ENCODE data around the gene CTNNBL1. TPM values are rescaled to one million over a fixed set of nuclear protein-coding genes. Genes with fewer than 3 reads are reported as not detected.

CTNNBL1 gene
- total RNA-seq, 1 experiment from 2014 or later: 55.4 TPM

DNA sequence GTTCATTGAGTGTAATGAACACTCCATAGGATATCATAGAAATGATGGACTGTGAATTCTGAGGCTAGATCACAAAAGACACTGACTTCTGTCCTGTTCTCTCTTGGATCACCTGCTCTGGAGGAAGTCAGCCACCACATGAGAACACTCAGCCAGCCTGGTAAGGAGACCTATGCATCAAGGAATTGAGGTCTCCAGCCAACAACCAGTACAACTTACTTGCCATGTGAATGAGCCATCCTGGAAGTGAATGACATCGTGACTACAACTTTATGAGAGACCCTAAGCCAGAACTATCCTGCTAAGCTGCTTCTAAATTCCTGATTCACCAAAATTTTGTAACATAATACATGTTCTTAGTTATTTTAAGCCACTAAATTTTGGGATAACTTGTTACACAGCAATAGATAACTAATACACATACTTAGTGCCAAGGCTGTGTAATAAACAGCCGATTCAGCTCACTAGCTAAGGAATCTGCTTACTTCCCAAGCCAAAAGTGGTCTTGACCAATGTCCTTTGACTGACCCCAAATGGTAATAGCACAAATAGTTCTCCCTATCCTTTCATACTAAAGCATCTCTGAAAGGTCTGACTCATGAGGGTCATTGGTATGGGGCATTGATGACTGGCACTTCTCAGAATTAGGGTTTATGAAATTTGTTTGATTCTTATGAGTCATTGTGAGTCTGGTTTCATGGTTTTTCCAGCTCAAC, 6.9 kb upstream of the CTNNBL1 start:
- ChIA-PET CTCF (no interaction called here), POLR2A (no interaction called here), RAD21 (ENCODE audit: low non-redundant PET in 1 of 2, low total read pairs in 2 of 2, uncharacterized antibody in 2 of 2, unreplicated experiment in 2 of 2) (no interaction called here)
- BruUV-seq (replicated peaks): no TSS peak
- Histone ChIP-seq H3K9me2 (ENCODE audit: insufficient read depth) (no peaks in the 10 kb centered on the region), H3K9me3 (ENCODE audit: control insufficient read depth in 1 of 2, insufficient read depth in 1 of 2, low read depth in 1 of 2, low read length in 2 of 2) (0 out of 4 replicates have a peak, but pooled peaks cover 0 to 3% of the 10 kb centered on the region in 2 experiments), H3K36me3 (ENCODE audit: control insufficient read depth in 1 of 2, insufficient read depth in 2 of 2, low read length in 2 of 2) (no peaks in the 10 kb centered on the region), H2AFZ (ENCODE audit: low read depth, low read length, poor library complexity, severe bottlenecking) (no peak overlapping the region), H3K4me3 (replicated peaks in 1 of 2; ENCODE audit: low read depth in 1 of 2, low read length in 2 of 2) (no peak overlapping the region), H3K27me3 (ENCODE audit: insufficient read depth, low read length) (peaks cover 57% of the 10 kb centered on the region), H4K20me1 (ENCODE audit: insufficient read depth) (no peaks in the 10 kb centered on the region), H3K4me1 (ENCODE audit: control insufficient read depth in 1 of 2, insufficient read depth in 2 of 2, low read length in 2 of 2) (no peaks in the 10 kb centered on the region), H3K27ac (ENCODE audit: low read depth, low read length) (no peak overlapping the region), H3K9ac (ENCODE audit: low read length) (no peak overlapping the region), H3K79me2 (ENCODE audit: insufficient read depth, low read length) (no peaks in the 10 kb centered on the region), H3K4me2 (ENCODE audit: low read length) (no peak overlapping the region)
- intact Hi-C loops (cut with micrococcal nuclease): no loop called here
- DNase-seq (ENCODE audit: low read depth, low spot score): no peak
- ATAC-seq: no peak
- TF ChIP-seq EZH2 (IDR thresholded peaks at IDR 0.05): no peak
- no peak for TF ChIP-seq SP1 (IDR thresholded peaks at IDR 0.05; ENCODE audit: low read depth)
- TF ChIP-seq, protein P1, sequence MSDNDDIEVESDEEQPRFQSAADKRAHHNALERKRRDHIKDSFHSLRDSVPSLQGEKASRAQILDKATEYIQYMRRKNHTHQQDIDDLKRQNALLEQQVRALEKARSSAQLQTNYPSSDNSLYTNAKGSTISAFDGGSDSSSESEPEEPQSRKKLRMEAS (IDR thresholded peaks at IDR 0.05): no peak
- TF ChIP-seq CEBPB (IDR thresholded peaks at IDR 0.05; ENCODE audit: low read depth): no peak
- TF ChIP-seq, protein P2, sequence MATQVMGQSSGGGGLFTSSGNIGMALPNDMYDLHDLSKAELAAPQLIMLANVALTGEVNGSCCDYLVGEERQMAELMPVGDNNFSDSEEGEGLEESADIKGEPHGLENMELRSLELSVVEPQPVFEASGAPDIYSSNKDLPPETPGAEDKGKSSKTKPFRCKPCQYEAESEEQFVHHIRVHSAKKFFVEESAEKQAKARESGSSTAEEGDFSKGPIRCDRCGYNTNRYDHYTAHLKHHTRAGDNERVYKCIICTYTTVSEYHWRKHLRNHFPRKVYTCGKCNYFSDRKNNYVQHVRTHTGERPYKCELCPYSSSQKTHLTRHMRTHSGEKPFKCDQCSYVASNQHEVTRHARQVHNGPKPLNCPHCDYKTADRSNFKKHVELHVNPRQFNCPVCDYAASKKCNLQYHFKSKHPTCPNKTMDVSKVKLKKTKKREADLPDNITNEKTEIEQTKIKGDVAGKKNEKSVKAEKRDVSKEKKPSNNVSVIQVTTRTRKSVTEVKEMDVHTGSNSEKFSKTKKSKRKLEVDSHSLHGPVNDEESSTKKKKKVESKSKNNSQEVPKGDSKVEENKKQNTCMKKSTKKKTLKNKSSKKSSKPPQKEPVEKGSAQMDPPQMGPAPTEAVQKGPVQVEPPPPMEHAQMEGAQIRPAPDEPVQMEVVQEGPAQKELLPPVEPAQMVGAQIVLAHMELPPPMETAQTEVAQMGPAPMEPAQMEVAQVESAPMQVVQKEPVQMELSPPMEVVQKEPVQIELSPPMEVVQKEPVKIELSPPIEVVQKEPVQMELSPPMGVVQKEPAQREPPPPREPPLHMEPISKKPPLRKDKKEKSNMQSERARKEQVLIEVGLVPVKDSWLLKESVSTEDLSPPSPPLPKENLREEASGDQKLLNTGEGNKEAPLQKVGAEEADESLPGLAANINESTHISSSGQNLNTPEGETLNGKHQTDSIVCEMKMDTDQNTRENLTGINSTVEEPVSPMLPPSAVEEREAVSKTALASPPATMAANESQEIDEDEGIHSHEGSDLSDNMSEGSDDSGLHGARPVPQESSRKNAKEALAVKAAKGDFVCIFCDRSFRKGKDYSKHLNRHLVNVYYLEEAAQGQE (IDR thresholded peaks at IDR 0.05; ENCODE audit: low read depth): no peak
- TF ChIP-seq, protein P3, sequence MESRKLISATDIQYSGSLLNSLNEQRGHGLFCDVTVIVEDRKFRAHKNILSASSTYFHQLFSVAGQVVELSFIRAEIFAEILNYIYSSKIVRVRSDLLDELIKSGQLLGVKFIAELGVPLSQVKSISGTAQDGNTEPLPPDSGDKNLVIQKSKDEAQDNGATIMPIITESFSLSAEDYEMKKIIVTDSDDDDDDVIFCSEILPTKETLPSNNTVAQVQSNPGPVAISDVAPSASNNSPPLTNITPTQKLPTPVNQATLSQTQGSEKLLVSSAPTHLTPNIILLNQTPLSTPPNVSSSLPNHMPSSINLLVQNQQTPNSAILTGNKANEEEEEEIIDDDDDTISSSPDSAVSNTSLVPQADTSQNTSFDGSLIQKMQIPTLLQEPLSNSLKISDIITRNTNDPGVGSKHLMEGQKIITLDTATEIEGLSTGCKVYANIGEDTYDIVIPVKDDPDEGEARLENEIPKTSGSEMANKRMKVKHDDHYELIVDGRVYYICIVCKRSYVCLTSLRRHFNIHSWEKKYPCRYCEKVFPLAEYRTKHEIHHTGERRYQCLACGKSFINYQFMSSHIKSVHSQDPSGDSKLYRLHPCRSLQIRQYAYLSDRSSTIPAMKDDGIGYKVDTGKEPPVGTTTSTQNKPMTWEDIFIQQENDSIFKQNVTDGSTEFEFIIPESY (IDR thresholded peaks at IDR 0.05; ENCODE audit: extremely low read depth, insufficient replicate concordance, low read length): no peak
- TF ChIP-seq SIN3A (IDR thresholded peaks at IDR 0.05; ENCODE audit: low read depth): no peak

Data from HCT116 (cell line).